Measurements from ENCODE around the gene MCF2L.
A peak's percentile ranks its signal among the peaks of the same experiment; 100 is the strongest.

MCF2L gene

DNA sequence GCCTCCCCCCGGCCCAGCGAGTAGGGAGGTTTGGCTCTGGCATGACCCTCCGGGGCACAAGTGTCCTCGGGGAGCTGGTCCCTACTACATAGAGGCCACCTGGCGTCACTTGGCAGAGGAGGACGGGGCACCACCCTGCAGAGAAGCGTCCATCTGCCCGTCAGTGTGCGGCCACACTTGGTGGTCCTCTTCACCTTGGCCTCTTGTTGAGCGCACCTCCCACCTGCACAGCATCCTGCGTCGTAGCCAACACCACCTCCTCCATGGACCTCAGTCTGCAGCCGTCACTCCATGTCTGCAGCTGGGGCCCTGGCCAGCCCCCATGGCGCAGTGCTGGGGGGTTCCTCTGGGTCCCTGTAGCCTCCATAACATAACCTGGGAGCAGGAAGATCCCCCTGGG, 35.1 kb downstream of the MCF2L start:
- Histone ChIP-seq H3K4me3 (ENCODE audit: low read length) (no peak overlapping the region), H3K9ac (ENCODE audit: low read length) (no peak overlapping the region), H3K27me3 (replicated peaks; ENCODE audit: insufficient read depth, low read length) (peaks cover 100% of the 10 kb centered on the region), H3K79me2 (ENCODE audit: low read length) (no peaks in the 10 kb centered on the region), H3K9me3 (replicated peaks; ENCODE audit: insufficient read depth, low read length) (no peaks in the 10 kb centered on the region), H2AFZ (ENCODE audit: low read length) (no peak overlapping the region), H3K27ac (ENCODE audit: low read length) (no peak overlapping the region), H4K20me1 (ENCODE audit: insufficient read depth, low read length) (no peaks in the 10 kb centered on the region), H3F3A (ENCODE audit: insufficient read depth, low read length) (no peaks in the 10 kb centered on the region), H3K4me2 (ENCODE audit: low read depth, low read length) (no peak overlapping the region), H3K4me1 (ENCODE audit: low read length) (peaks cover 7% of the 10 kb centered on the region; the same call in 1 of the 2 replicates), H3K9me2 (replicated peaks; ENCODE audit: insufficient read depth, low read length) (no peaks in the 10 kb centered on the region), H3K36me3 (replicated peaks; ENCODE audit: insufficient read depth, low read length) (no peaks in the 10 kb centered on the region)
- TF ChIP-seq EZH2 (optimal IDR thresholded peaks at IDR 0.05; ENCODE audit: low read depth, low read length): no peak
- no peak for TF ChIP-seq EZH2phosphoT487 (IDR thresholded peaks at IDR 0.05; ENCODE audit: low read length)
- TF ChIP-seq, protein P1, sequence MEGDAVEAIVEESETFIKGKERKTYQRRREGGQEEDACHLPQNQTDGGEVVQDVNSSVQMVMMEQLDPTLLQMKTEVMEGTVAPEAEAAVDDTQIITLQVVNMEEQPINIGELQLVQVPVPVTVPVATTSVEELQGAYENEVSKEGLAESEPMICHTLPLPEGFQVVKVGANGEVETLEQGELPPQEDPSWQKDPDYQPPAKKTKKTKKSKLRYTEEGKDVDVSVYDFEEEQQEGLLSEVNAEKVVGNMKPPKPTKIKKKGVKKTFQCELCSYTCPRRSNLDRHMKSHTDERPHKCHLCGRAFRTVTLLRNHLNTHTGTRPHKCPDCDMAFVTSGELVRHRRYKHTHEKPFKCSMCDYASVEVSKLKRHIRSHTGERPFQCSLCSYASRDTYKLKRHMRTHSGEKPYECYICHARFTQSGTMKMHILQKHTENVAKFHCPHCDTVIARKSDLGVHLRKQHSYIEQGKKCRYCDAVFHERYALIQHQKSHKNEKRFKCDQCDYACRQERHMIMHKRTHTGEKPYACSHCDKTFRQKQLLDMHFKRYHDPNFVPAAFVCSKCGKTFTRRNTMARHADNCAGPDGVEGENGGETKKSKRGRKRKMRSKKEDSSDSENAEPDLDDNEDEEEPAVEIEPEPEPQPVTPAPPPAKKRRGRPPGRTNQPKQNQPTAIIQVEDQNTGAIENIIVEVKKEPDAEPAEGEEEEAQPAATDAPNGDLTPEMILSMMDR (IDR thresholded peaks at IDR 0.05; ENCODE audit: low read length): no peak
- DNase-seq: no peak

DNA sequence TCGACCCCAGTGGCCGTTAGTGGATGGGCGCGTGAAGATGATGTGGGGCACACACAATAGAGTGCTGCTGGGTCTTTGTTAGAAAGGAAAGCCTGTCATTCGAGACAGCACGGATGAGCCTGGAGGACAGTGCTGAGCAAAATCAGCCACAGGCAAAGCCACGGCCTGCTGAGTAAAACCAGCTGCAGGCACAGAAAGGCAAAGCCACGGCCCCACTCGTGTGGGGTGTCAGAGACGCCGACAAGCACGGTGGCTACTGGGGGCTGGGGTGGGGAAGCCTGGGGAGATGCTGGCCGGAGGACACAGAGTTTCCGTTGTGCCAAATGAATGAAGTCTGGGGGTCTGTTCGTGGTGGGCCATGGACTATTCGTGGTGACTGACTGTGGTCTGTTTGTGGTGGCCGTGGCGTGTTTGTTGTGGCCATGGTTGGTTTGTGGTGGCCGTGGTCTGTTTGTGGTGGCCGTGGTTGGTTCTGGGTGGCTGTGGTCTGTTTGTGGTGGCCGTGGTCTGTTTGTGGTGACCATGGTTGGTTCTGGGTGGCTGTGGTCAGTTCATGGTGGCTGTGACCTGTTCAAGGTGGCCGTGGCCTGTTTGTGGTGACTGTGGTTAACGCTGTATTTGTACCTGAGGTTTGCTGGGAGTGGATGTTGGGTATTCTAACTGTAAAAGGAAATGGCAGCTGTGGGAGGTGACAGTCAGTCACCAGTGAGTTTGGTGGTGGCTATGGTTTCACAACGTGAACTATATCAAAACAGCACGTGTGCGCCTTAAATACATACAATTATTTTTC, 36.3 kb downstream of the MCF2L start:
- H3K4me2 ChIP-seq (ENCODE audit: low read depth, low read length): no peak overlapping the region
- no peak overlapping the region for H3K27ac ChIP-seq (ENCODE audit: low read length)
- H3K4me1 ChIP-seq (ENCODE audit: low read length): peaks cover 7% of the 10 kb centered on the region; the same call in 1 of the 2 replicates
- DNase-seq: peak; percentile 30
- H3K79me2 ChIP-seq (ENCODE audit: low read length): no peaks in the 10 kb centered on the region
- no peaks in the 10 kb centered on the region for H3K9me2 ChIP-seq (replicated peaks; ENCODE audit: insufficient read depth, low read length)
- no peaks in the 10 kb centered on the region for H3K9me3 ChIP-seq (replicated peaks; ENCODE audit: insufficient read depth, low read length)
- H2AFZ ChIP-seq (ENCODE audit: low read length): no peak overlapping the region
- H3K4me3 ChIP-seq (ENCODE audit: low read length): no peak overlapping the region
- no peaks in the 10 kb centered on the region for H3F3A ChIP-seq (ENCODE audit: insufficient read depth, low read length)
- TF ChIP-seq EZH2phosphoT487 (IDR thresholded peaks at IDR 0.05; ENCODE audit: low read length) (no peak), EZH2 (optimal IDR thresholded peaks at IDR 0.05; ENCODE audit: low read depth, low read length) (no peak)
- TF ChIP-seq, protein P1 (IDR thresholded peaks at IDR 0.05; ENCODE audit: low read length): no peak
- peaks cover 99% of the 10 kb centered on the region for H3K27me3 ChIP-seq (replicated peaks; ENCODE audit: insufficient read depth, low read length)
- H3K36me3 ChIP-seq (replicated peaks; ENCODE audit: insufficient read depth, low read length): no peaks in the 10 kb centered on the region
- no peaks in the 10 kb centered on the region for H4K20me1 ChIP-seq (ENCODE audit: insufficient read depth, low read length)
- H3K9ac ChIP-seq (ENCODE audit: low read length): no peak overlapping the region

DNA sequence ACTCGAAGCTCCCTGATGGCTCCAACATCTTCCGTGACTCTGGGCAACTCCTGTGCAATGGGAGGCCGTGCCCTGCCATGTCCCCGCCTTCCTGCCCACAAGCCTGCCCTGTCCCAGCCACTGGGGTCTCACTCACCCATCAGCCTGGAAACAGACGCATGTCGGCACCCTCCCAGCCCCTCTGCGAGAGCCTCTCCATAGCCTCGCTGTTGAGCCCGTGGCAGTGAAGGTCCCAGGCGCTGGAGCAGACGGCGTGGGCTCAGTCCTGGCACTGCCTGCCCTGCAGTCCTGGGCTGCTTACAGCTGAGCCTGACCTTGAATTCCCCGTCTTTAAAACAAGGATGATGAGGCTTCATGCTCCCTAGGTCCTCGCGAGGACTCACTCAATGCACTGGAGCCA, 37.0 kb downstream of the MCF2L start:
- no peaks in the 10 kb centered on the region for H3K9me2 ChIP-seq (replicated peaks; ENCODE audit: insufficient read depth, low read length)
- H3F3A ChIP-seq (ENCODE audit: insufficient read depth, low read length): no peaks in the 10 kb centered on the region
- H3K4me2 ChIP-seq (ENCODE audit: low read depth, low read length): no peak overlapping the region
- H3K4me1 ChIP-seq (ENCODE audit: low read length): peaks cover 7% of the 10 kb centered on the region; the same call in 1 of the 2 replicates
- H3K27ac ChIP-seq (ENCODE audit: low read length): no peak overlapping the region
- H3K4me3 ChIP-seq (ENCODE audit: low read length): no peak overlapping the region
- no peak for TF ChIP-seq EZH2phosphoT487 (IDR thresholded peaks at IDR 0.05; ENCODE audit: low read length)
- TF ChIP-seq EZH2 (optimal IDR thresholded peaks at IDR 0.05; ENCODE audit: low read depth, low read length): no peak
- TF ChIP-seq, protein P1 (IDR thresholded peaks at IDR 0.05; ENCODE audit: low read length): no peak
- no peak for DNase-seq
- no peaks in the 10 kb centered on the region for H3K79me2 ChIP-seq (ENCODE audit: low read length)
- no peak overlapping the region for H2AFZ ChIP-seq (ENCODE audit: low read length)
- H4K20me1 ChIP-seq (ENCODE audit: insufficient read depth, low read length): no peaks in the 10 kb centered on the region
- no peaks in the 10 kb centered on the region for H3K36me3 ChIP-seq (replicated peaks; ENCODE audit: insufficient read depth, low read length)
- H3K9me3 ChIP-seq (replicated peaks; ENCODE audit: insufficient read depth, low read length): no peaks in the 10 kb centered on the region
- no peak overlapping the region for H3K9ac ChIP-seq (ENCODE audit: low read length)
- H3K27me3 ChIP-seq (replicated peaks; ENCODE audit: insufficient read depth, low read length): peaks cover 99% of the 10 kb centered on the region
